ENCODE results near the gene KDM1B.
"Not testable (repeated sequence)": the region's sequence is repeated elsewhere in the genome, so short reads cannot be mapped to it uniquely, and the experiment has no call there.

KDM1B gene

DNA sequence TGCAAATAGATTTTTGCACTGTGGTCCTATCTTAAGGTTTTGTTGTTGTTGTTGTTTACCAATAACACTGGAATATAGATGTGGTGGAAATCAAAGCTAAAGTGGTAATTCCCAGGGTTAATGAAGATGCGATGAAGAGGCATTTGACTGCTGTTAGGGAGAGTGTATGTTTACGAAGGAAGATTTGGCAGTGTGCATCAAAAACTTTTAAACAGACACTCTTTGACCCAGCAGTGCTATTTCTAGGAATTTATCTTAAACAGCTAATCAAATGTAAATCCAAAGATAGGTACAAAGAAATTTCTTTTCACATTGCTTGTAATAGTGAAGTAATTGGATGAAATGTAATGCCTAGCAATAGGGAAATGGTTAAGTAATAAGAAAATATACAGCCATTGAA, 34.0 kb downstream of the KDM1B start:
- DNase-seq, result no peak

DNA sequence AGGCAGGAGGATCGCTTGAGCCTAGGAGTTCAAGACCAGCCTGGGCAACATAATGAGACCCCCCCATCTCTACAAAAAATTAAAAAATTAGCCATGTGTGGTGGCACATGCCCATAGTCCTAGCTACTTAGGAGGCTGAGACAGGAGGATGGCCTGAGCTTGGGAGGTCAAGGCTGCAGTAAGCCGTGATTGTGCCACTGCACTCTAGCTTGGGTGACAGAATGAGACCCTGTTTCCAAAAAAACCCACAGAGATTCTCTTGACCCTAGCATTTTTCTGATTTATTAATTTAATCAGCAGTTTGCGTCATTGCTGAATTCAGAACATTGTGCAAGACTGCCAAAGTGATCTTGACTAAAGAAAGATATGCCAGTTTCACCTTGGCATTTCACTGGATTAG, 36.8 kb downstream of the KDM1B start:
- DNase-seq, result no peak

GRCh38 chr6:18203786-18204185, 48.6 kb downstream of the KDM1B start:
- DNase-seq, result no peak

DNA sequence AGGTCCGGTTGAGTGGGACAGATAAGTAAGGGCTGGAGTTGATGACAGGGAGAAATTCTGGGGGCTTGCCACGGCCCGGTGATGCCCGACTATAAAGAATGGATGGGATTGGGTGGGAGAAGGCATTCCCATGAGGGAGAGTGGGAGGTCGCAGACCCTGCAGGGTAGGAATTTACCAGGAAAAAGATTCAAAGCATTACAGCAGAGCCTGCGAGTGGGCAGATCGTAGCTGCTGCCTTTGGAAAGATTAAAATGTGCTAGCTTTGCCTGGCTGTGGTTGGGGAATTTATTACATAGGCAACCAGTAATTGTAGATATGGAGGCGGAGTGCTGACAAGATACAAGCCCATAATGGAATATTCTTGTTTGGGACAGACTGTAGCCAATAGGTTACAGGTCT, 49.5 kb downstream of the KDM1B start:
- DNase-seq, result no peak

DNA sequence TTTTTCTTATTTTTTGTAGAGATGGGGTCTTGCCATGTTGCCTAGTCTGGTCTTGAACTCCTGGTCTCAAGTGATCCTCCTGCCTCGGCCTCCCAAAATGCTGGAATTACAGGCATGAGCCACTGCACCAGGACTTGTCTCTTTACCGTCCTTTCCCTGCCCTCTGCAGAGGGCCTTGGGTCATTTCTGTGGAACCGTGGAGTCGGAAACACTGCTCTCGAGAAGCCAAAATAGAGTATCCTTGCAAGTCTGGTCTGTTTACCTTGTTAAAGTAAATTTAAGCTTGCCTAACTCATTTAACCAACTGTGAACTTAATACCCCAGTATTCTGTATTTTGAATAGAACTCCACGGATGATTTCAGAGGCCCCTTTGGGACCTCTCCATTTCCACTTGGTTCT, 51.4 kb downstream of the KDM1B start:
- DNase-seq, result no peak

GRCh38 chr6:18207438-18207837, 52.2 kb downstream of the KDM1B start:
- DNase-seq, result no peak

GRCh38 chr6:18207949-18208348, 52.7 kb downstream of the KDM1B start:
- no peak for DNase-seq

- not testable (repeated sequence) for DNase-seq
These were observed 53.6 kb downstream of the KDM1B start for GRCh38 chr6:18208778-18209177.

- DNase-seq, result no peak
These were observed 54.4 kb downstream of the KDM1B start for GRCh38 chr6:18209539-18210197.

DNA sequence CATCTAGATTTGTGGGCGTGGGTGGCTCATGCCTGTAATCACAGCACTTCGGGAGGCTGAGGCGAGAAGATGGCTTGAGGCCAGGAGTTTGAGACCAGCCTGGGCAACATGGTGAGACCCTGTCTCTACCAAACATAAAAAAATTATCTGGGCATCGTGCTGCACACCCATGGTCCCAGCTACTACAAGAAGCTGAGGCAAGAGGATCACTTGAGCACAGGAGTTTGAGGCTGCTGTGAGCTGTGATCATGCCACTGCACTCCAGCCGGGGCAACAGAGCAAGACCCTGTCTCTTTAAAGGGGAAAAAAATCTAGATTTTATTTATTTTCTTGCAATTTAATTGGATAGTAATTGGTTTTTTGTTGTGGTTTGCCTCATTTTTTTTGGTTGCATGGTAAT, 55.5 kb downstream of the KDM1B start:
- DNase-seq, result no peak

DNA sequence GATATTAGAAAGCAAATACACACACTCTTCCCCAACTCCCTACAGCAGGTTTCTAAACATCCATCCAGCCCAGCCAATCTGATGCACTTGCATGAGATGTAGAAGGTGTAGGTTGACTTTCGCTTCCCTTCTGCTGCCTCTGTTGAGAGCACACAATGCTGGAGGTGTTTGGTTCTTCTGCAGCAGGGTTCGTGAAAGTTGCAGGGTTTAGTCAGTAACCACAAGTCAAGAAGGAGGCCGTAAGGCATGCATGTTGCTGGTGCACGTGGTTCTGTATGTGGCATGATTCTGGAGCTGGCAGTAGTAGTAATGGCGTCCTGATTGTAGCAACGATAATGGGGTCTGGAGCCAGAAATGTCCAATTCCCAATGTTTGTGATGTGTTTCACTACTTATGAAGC, 56.1 kb downstream of the KDM1B start:
- DNase-seq, result peak in 2 of 5 experiments; percentile 5 to 94

DNA sequence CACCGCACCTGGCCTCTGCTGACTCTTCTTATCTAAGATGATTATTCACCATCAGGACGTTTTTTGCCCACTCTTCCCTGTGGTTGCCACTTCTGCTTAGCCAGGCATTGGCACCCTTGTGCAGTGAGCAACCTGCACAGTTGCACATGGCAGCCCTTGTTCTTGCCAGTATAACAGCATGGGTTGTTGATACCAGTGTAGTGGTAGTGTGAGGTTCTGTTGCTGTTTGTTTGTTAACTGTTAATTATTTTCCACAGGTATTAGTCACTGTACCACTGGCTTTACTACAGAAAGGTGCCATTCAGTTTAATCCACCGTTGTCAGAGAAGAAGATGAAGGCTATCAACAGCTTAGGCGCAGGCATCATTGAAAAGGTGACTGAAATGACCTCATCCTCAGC, 57.0 kb downstream of the KDM1B start:
- DNase-seq, result no peak

DNA sequence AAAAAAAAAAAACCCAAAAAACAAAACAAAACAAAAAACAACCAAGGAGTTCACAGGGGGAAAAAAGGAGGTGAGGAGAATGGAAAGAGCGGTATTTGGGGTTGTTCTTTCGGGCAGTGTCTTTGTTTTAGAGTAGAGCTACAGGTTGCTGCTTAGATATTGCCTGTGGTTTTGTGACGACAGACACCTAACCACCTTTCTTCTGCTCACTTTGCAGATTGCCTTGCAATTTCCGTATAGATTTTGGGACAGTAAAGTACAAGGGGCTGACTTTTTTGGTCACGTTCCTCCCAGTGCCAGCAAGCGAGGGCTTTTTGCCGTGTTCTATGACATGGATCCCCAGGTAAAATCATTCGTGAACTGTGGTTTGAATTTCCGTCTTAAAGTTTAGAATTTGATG, 58.2 kb downstream of the KDM1B start:
- DNase-seq, result peak in 2 of 5 experiments; percentile 17 to 83

- DNase-seq, result peak in 1 of 5 experiments; percentile 57
These were observed 58.8 kb downstream of the KDM1B start for GRCh38 chr6:18214003-18214402.

DNA sequence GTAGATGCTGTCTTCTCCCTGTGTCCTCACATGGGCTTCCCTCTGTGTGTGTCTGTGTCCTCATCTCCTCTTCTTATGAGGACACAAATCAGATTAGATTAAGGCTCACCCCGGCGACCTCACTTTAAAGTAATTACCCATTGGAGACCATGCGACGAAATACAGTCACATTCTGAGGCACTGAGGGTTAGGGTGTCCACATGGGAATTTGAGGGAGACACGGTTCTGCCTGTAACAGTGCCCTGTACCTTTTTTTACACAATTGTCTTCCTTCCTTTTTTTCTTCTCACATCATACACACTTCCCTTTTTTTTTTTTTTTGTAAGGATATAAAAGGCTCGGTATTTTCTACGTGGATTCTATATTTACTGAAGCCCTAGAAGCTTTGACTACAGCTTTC, 60.2 kb downstream of the KDM1B start:
- no peak for DNase-seq

DNA sequence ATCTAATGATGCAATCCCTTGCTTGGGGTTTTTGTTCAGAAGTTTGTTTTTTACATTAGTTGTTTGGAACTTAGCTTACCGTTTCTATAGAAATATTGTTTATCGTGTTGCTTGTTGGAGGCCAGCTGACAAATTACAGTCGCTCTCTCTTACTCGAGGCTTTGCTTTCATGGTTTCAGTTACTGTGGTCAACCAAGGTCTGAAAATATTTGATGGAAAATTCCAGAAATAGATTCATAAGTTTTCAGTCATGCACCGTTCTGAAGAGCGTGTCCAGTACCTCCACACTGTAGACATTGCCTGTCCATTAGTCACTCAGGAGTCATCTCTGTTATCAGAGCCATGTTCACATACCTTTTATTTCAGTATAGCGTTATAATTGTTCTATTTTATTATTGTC, 61.2 kb downstream of the KDM1B start:
- no peak for DNase-seq

DNA sequence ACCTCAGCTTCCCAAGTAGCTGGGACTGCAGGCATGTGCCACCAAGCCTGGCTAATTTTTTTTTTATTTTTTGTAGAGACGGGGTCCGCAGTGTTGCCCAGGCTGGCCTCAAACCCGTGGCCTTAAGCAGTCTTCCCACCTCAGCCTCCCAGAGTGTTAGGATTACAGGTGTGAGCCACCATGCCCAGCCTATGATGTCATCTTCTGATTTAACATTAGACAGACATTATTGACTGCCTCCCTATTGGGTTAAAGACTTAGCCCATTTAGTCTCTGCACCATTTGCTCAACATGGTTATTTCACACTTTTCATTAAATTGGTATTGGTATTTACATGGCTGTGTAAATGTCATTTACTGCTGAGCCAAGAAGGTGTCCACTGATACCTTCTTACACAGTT, 63.0 kb downstream of the KDM1B start:
- no peak for DNase-seq

GRCh38 chr6:18219591-18219990, 64.4 kb downstream of the KDM1B start:
- no peak for DNase-seq

DNA sequence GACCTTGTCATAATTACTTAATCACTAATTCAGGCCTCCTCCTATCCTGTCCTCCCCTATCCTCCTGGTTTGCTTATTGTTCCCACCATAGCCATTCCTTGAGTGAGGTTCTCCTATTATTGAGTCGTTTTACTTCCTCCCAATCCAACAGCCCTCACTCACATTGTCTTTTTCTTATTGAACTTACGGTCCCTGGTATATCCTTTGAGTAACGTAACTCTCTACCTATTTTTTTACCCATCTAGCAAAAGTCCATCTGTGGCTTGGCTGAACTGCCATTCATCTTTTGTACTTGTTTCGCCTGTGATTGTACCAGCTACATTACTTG, 66.0 kb downstream of the KDM1B start:
- no peak for DNase-seq

GRCh38 chr6:18226451-18227105, 71.4 kb downstream of the KDM1B start:
- not testable (repeated sequence) for DNase-seq

- DNase-seq, result not testable (repeated sequence)
These were observed 71.9 kb downstream of the KDM1B start for GRCh38 chr6:18227166-18227565.

DNA sequence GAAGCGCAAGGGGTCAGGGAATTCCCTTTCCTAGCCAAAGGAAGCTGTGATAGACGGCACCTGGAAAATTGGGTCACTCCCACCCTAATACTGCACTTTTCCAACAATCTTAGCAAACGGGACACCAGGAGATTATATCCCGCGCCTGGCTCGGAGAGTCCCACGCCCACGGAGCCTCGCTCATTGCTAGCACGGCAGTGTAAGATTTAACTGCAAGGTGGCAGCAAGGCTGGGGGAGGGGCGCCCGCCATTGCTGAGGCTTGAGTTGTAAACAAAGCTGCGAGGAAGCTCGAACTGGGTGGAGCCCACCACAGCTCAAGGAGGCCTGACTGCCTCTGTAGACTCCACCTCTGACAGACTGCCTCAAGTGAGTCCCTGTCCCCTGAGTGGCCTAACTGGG, 73.4 kb downstream of the KDM1B start:
- not testable (repeated sequence) for DNase-seq

DNA sequence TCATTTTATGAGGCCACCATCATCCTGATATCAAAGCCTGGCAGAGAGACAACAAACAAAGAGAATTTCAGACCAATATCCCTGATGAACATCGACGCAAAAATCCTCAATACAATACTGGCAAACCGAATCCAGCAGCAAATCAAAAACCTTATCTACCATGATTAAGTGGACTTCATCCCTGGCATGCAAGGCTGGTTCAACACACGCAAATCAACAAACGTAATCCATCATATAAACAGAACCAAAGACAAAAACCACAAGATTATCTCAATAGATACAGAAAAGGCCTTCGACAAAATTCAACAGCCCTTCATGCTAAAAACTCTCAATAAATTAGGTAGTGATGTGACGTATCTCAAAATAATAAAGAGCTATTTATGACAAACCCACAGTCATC, 76.6 kb downstream of the KDM1B start:
- DNase-seq, result not testable (repeated sequence)

DNA sequence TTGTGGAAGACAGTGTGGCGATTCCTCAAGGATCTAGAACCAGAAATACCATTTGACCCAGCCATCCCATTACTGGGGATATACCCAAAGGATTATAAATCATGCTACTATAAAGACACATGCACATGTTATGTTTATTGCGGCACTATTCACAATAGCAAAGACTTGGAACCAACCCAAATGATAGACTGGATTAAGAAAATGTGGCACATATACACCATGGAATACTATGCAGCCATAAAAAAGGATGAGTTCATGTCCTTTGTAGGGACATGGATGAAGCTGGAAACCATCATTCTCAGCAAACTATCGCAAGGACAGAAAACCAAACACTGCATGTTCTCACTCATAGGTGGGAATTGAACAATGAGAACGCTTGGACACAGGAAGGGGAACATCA, 78.5 kb downstream of the KDM1B start:
- DNase-seq, result not testable (repeated sequence)

DNA sequence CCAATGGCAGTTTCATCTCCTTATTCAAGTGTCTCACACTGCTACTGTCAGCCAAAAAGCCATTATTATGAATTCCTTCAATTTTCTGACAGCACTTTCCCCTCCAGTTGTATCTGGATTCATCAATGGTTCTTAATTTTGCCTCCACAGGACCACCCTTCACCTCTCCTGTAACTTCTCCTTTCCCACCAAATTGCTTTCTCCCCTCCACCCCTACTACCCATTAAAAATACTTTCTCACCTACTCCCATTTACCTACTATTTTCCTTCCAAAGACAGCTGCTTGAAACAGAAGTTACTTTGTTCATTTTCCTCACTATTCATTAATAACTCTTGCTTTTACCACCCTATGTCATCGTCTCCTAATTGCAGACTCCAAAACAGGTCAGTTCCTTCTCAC, 79.3 kb downstream of the KDM1B start:
- DNase-seq, result no peak

Data from T-helper 2 cell (primary cell).